Activated T-helper 1 cell treated with Interleukin-2 at 50 U/mL for 16 hours (primary cell): ENCODE results near the gene OR9Q1.
"Not testable (repeated sequence)": the region's sequence is repeated elsewhere in the genome, so short reads cannot be mapped to it uniquely, and the experiment has no call there.

Experiments
- DNase-seq: peaks from one replicate; pipeline ENCODE4 v3.0.0-alpha.2; 2020; ENCODE audit warnings: low read depth

Gene OR9Q1

GRCh38 chr11:58133309-58134076, 109.8 kb downstream of the OR9Q1 start:
- DNase-seq = no peak

- DNase-seq = no peak
Observed at GRCh38 chr11:58134151-58134550, 110.5 kb downstream of the OR9Q1 start.

DNA sequence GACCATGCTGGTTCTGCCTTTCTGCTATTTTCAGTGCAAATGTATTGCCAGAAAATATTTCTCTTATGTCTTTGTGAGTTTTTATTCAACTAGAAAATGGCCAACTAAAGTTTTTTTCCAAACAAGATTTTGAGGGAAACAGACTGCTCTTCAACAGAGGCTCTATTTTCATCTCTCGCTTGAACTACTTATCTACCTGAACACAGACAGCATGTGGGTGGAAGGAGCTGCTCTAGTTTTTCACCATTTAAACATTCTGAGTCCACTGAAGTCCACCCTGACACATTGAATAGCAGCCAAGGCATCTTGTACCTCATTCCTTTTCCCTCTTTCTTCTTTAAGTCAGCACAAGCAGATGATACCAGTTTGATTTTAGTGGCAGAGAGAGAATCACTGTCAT, 111.5 kb downstream of the OR9Q1 start:
- DNase-seq = no peak

GRCh38 chr11:58142761-58143160, 119.1 kb downstream of the OR9Q1 start:
- DNase-seq = no peak

- DNase-seq = no peak
Observed at GRCh38 chr11:58152781-58153180, 129.1 kb downstream of the OR9Q1 start.

- no peak for DNase-seq
Observed at GRCh38 chr11:58164389-58164788, 140.7 kb downstream of the OR9Q1 start.

- DNase-seq = no peak
Observed at GRCh38 chr11:58164990-58165389, 141.3 kb downstream of the OR9Q1 start.

DNA sequence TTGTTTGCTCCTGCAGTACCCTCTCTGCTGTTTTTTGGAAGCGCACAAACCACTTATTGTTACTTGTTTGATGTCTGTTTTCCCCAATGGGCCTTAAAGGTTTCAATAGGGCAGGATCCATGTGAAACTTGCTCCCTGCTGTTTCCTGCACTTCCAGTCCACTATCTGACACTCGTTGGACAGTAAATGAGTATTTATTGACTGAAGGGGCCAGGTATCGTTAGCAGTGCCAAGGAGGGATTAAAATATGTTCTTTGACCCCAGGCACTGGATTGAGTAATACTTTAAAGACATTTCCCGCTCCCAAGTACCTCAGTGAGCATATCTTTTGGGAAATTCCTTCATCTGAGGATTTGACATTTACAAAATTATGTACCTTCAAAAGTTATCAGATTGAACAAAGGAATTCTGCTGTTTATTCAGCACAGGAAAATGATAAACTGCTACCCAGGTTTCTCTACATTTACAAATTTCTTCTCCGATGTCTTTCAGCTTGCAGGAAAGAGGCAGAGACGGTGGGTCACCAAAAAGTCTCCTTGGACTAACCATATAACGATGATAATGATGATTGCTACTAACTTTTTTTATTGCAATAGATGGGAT, 141.9 kb downstream of the OR9Q1 start:
- no peak for DNase-seq

DNA sequence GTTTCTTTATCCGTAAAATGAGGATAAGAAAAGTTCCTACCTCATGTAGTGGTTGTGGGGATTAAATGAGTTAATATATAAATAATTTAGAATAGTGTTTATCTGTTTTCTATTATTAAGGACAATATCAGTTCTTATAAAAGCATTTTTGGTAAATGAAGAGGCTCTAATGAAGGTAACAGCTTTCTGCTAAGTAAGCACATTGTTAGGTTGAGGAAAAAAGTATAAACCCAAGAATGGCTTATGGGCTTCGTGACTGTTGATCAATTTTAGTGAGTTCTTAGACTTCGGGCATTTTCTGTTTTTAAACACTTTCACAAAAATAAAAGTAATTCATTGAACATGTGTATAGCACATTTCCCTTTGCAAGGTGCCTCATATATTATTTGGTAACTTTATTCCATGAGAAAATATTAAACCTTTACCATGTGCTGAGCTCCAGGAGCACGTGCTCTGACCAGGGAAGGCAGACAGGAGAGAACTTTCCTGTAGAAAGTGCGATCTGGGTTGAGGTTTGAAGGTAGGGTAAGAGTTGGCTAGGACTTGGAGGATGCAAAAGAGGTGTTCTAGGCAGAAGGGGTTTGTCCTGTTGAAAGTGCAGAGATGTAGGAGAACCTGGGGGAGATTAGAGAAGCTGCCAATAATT, 153.9 kb downstream of the OR9Q1 start:
- no peak for DNase-seq

DNA sequence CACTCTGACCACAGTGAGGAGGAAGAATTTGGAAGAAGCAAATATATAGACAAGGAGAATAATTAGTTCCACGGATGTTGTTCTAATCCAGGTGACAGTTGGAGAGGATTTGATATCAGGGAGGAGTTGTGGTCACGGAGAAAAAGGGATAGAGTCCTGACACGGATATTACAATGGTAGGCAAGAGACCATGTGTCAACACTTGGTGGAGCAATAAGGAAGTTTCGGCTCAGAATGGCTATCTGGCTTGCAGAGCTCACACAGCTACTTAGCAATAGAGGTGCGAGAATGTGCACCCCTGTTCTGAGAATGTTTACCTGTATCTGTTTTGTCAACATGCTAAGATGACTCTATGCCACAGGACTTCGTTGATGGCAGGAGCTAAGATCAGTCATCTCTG, 154.8 kb downstream of the OR9Q1 start:
- no peak for DNase-seq

GRCh38 chr11:58179648-58180047, 156.0 kb downstream of the OR9Q1 start:
- no peak for DNase-seq

DNA sequence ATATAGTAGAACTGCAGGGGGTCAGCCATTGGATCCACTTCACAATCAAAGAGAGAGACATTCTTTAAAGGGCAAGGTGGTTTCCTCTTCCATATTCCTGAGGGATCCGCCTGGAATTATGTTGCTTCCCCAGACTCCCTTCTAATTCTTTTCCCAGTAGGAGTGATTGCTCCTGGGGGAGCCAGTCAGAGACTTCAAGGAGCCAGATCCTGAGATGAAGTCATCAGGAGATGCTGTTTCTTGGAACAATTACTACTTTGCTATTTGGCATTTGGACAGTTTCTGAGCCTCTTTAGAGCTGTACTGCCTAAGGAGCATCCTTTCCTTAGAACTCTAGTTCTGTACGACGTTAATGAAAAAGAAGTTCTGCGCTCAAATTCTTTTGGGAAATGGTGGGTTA, 163.3 kb downstream of the OR9Q1 start:
- no peak for DNase-seq

DNA sequence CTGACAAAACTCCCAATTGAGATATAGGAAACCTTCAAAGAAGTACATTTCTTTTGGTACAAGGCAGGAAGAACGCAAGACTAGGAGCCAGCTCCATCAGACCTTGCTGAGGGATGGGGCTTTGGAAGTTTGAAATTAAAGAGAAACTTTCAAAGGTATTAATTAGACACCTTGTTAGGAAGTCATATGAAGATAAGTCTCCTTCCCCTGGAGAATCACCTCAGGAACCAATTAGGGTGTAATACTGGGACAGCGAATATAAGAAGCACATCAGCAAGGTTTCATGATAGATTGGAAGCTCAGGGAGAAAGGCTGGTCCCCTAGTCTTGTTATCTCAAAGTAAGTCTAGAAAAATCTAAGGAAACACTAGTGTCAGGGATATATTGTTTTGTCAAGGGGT, 165.1 kb downstream of the OR9Q1 start, which contains the start of gene OR9Q2:
OR9Q2 (plus strand) TSS at position 301 of the 400 bp plus-strand sequence. CDS start 1,421 bp downstream, outside the sequence.
- DNase-seq = no peak

GRCh38 chr11:58192229-58192628, 168.5 kb downstream of the OR9Q1 start:
- DNase-seq = no peak

DNA sequence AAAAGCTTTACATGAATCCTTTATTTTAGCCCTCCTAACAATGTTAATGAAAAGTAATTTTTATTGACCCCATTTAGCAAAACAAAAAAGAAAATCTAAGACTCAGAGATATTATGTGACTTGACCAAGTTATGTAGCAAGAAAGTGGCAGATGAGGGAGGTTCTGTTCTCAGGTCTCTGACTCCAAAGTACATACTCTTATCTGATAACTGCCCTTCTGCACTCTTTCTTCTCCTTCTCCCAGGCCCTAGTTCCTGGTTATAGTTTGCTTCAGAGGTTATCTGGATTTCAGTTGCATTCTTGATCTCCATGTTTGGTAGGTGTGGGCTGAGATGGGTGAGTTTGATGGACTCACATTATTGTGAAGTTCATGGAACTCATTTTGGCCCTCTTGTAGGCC, 169.7 kb downstream of the OR9Q1 start:
- DNase-seq = no peak

GRCh38 chr11:58195939-58196338, 172.3 kb downstream of the OR9Q1 start:
- DNase-seq = no peak

DNA sequence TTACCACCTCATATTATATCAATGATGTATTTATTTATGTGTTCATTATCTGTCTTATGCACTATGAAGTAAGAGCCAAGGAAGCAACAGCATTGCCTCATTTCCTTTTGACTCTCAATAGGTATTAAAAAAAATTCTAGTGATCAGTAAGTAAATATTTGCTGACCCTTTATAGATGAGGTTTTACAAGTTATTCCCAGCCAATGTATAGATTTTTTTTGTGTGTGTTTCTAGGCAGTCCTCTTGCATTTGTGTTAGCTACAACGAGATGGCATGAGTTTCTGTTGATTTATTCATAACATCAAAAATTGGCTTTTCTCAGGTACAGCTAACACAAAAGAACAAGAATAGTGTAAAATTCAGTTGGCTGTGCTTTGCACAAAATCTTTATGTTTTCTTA, 175.6 kb downstream of the OR9Q1 start:
- DNase-seq = no peak

DNA sequence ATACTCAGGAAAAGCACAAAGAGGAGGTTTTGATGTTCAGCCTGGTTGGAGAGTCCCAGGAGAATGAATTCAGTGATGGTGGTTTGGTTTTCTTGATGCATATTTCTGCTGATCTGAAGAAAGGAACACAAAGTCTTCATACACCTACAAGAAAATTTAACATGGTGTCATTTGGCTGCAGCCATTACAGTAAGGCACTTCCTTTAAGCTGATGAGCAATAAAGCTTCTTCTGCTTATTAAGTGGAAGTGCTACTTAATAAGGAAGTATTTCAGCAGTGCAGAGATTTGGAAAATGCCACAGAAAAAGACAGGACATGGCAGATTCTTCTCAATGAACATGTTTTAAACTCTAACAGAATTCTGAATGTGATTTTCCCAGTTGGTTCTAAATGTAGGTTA, 180.4 kb downstream of the OR9Q1 start, which contains the start of gene OR1S2:
OR1S2 (minus strand) TSS at position 101 of the 400 bp plus-strand sequence; CDS start at position 101, 0 bp downstream.
- DNase-seq = no peak

DNA sequence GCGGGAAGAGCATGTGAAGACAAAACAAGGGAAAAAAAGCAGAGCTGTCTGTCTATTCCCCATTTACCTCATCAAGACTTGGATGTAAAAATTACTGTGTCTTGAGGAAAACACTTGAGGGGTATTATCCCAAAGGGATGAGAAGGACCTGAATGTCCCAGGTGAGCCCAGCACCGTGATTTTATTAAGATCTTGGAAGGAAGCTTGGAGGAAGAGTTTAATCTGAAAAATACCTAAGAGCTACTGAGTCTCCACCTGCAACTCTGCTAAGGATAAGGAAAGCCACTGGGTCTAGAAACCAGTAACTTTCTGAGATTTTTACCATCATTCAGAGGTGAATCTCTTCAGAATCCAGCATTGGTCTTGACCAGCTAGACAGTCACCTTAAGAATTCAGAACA, 188.7 kb downstream of the OR9Q1 start, which contains the start of gene OR1S1:
OR1S1 (plus strand) TSS at position 301 of the 400 bp plus-strand sequence.
- DNase-seq = not testable (repeated sequence)

DNA sequence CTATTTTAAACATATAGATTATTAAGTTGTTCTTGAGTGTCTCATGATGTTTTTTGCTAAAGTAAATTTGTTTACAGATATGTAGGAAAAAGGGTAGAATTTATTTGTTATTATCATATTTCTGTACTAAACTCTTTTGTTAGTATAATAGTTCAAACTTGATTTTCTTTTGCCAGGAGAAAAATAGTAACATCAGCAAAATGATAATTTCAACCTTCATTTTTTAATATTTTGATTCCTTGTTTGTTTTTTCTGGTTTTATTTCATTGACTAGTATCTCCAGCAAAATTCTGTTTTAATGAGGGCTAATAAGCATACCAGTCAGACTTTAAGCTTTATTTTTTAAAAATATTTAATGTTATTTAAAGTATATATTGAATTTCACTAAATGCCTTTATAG, 192.8 kb downstream of the OR9Q1 start:
- DNase-seq = no peak

DNA sequence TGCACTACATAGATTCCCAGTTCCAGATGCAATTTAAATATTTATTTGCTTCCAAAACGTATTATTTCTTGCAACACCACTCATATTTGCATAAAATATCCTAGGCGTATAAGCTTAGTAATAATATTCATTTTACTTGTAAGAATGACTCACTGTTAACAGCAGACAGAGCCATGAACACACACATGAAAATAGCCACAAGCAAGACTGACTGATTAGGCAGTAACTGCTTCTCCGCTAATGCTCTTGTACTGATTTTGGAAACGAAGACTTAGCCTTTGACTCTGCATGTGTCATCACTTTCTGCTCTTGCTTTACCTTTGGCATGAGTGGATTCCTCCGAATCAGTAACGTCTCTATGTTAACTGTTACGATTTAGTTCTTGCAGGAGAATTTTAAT, 199.0 kb downstream of the OR9Q1 start:
- DNase-seq = no peak

DNA sequence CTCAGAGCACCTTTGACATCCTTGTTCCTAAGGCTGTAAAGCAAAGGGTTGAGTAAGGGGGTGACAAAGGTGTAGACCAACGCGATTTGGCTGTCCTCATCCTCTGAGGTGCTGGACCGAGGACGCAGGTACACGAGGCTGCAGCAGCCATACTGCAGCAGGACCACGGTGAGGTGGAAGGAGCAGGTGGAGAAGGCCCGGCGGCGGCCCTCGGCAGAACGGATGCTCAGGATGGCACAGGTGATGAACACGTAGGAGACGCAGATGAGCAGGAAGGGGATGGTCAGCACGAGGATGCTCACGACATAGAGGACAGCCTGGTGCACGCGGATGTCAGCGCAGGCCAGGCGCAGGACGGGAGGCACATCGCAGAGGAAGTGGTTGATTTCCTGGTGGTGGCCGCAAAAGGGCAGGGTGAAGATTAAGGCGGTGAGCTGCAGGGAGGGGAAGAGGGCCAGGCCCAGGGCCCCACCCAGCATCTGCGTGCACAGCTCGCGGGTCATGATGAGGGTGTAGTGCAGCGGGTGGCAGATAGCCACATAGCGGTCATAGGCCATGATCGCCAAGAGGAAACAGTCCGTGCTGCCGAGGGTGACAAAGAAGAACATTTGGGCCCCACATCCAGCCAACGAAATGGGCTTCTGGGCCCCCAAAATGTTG, 204.4 kb downstream of the OR9Q1 start:
- no peak for DNase-seq
